GM21786 (cell line): ENCODE measurements around the gene HRK.

Experiments used
- ATAC-seq: cut with Tn5 transposase; IDR thresholded peaks from one replicate; pipeline ENCODE4 v1.9.1; 2021; ENCODE audit not compliant: unreplicated experiment

HRK gene

GRCh38 chr12:116898669-116899068 is 17.4 kb upstream of the HRK start:
- ATAC-seq: no peak

GRCh38 chr12:116897476-116897875 is 16.2 kb upstream of the HRK start:
- no peak for ATAC-seq

GRCh38 chr12:116896411-116896924 is 15.2 kb upstream of the HRK start:
- no peak for ATAC-seq

GRCh38 chr12:116894913-116895312 is 13.7 kb upstream of the HRK start:
- ATAC-seq: no peak

- ATAC-seq: no peak
Measured at GRCh38 chr12:116892349-116893140, 11.3 kb upstream of the HRK start.

- ATAC-seq: no peak
Measured at GRCh38 chr12:116891019-116891418, 9.8 kb upstream of the HRK start.

- no peak for ATAC-seq
Measured at GRCh38 chr12:116890330-116890729, 9.1 kb upstream of the HRK start.

GRCh38 chr12:116887897-116888296 is 6.7 kb upstream of the HRK start:
- no peak for ATAC-seq

- no peak for ATAC-seq
Measured at GRCh38 chr12:116887244-116887643, 6.0 kb upstream of the HRK start.

- ATAC-seq: no peak
Measured at GRCh38 chr12:116885491-116885890, 4.2 kb upstream of the HRK start.

GRCh38 chr12:116884871-116885270 is 3.6 kb upstream of the HRK start:
- ATAC-seq: no peak

GRCh38 chr12:116882742-116883141 is 1.5 kb upstream of the HRK start:
- no peak for ATAC-seq

- ATAC-seq: no peak
Measured at GRCh38 chr12:116881877-116882507, 751 bp upstream of the HRK start.

GRCh38 chr12:116880817-116881324 is 370 bp downstream of the HRK start:
- ATAC-seq: no peak

GRCh38 chr12:116880213-116880816 is 926 bp downstream of the HRK start:
- ATAC-seq: no peak

- no peak for ATAC-seq
Measured at GRCh38 chr12:116879509-116880212, 1.6 kb downstream of the HRK start.

GRCh38 chr12:116878567-116879508 is 2.4 kb downstream of the HRK start:
- ATAC-seq: no peak

GRCh38 chr12:116876151-116876869 is 4.9 kb downstream of the HRK start:
- no peak for ATAC-seq

GRCh38 chr12:116874324-116874995 is 6.8 kb downstream of the HRK start:
- ATAC-seq: no peak
